Jurkat, Clone E6-1 (cell line): ENCODE data around the gene AARS2.
A peak's percentile ranks its signal among the peaks of the same experiment; 100 is the strongest.

ENCODE experiments used
- DNase-seq: peaks from one replicate; pipeline ENCODE4 v3.0.0-alpha.2; 2011; ENCODE audit warnings: low read depth, low spot score
- H3K4me3 ChIP-seq: 2 replicates; pipeline ENCODE4 v1.5.1; 2011; ENCODE audit warnings: mild to moderate bottlenecking, low read length, control low read depth, moderate library complexity

Gene AARS2

GRCh38 chr6:44255871-44256774, 57.0 kb downstream of the AARS2 start:
- peak overlapping the region; percentile 80 for H3K4me3 ChIP-seq
- DNase-seq = no peak

- DNase-seq = no peak
- peak overlapping the region; percentile 80; the same call in 1 of the 2 replicates for H3K4me3 ChIP-seq
Measured at GRCh38 chr6:44255105-44255808, 57.9 kb downstream of the AARS2 start.

GRCh38 chr6:44254191-44255104, 58.7 kb downstream of the AARS2 start:
- no peak overlapping the region for H3K4me3 ChIP-seq
- no peak for DNase-seq

GRCh38 chr6:44253307-44254101, 59.6 kb downstream of the AARS2 start:
- DNase-seq = no peak
- no peak overlapping the region for H3K4me3 ChIP-seq

GRCh38 chr6:44251576-44252524, 61.3 kb downstream of the AARS2 start:
- H3K4me3 ChIP-seq = no peak overlapping the region
- no peak for DNase-seq

GRCh38 chr6:44250718-44251123, 62.4 kb downstream of the AARS2 start:
- H3K4me3 ChIP-seq = no peak overlapping the region
- no peak for DNase-seq

GRCh38 chr6:44250067-44250717, 63.0 kb downstream of the AARS2 start:
- DNase-seq = no peak
- no peak overlapping the region for H3K4me3 ChIP-seq
